HepG2 (cell line): ENCODE results near the gene ADGRL3. TPM values are rescaled to one million over a fixed set of nuclear protein-coding genes. Genes with fewer than 3 reads are reported as not detected.

Source experiments
- ATAC-seq: fragments of 200-7000 bp; cut with Tn5 transposase; 3 replicates; pipeline ENCODE4 v1.9.1; 2020; ENCODE audit warnings: mild to moderate bottlenecking, moderate library complexity
- BruUV-seq: library from RNA; stranded (reverse); fragments of 400-500 nt; replicated peaks from 2 replicates; lab custom pipeline; 2021; lab: Mats Ljungman, UMichigan
- CTCF ChIA-PET: fragments of 300-600 bp; formaldehyde crosslinking; extraction: SDS; loops from one replicate; lab custom pipeline; 2021; ENCODE audit warnings: low total read pairs, inconsistent platforms, low intra/inter-chr PET ratio; lab: Yijun Ruan, JAX
- POLR2A ChIA-PET: fragments of 350-600 bp; sonication (Branson Sonifier 250); formaldehyde crosslinking; loops from one replicate; lab custom pipeline; 2020; ENCODE audit warnings: antibody characterized with exemption, inconsistent platforms; lab: Yijun Ruan, JAX
- DNase-seq: peaks from one replicate; pipeline ENCODE4 v3.0.0-alpha.2; 2015; ENCODE audit warnings: low spot score
- FAIRE-seq: peaks from 3 replicates; lab custom pipeline; 2011; peaks lifted over from hg19 to GRCh38; lab: Jason Lieb, UNC
- H2AFZ ChIP-seq: one replicate; pipeline ENCODE4 v1.6.1; 2011; ENCODE audit warnings: low read length, inconsistent platforms
- H3K27ac ChIP-seq: fragments of 300-600 bp; 3 replicates; pipeline ENCODE4 v1.8.0; 2011; ENCODE audit warnings: mixed run types, mild to moderate bottlenecking, mixed read lengths, low read length, inconsistent platforms; ENCODE audit not compliant: insufficient read depth; ENCODE audit errors: extremely low read length
- H3K27me3 ChIP-seq, 2 experiments: fragments of 200-600 bp in 1 of 2; 2 replicates in 1 of 2; 3 replicates in 1 of 2; pipeline versions ENCODE4 v1.6.0 to v1.8.0; 2011; ENCODE audit warnings: low read length in 2 of 2, mild to moderate bottlenecking in 2 of 2, moderate library complexity in 2 of 2, inconsistent platforms in 1 of 2; ENCODE audit not compliant: insufficient read depth in 2 of 2, control insufficient read depth in 1 of 2
- H3K36me3 ChIP-seq, 2 experiments: fragments of 200-600 bp in 1 of 2; replicated peaks in 1 of 2; 2 replicates in 1 of 2; 3 replicates in 1 of 2; pipeline versions ENCODE4 v1.5.1 to v1.8.0; 2011; ENCODE audit warnings: low read length in 2 of 2, inconsistent platforms in 1 of 2; ENCODE audit not compliant: insufficient read depth in 2 of 2, control insufficient read depth in 1 of 2
- H3K4me1 ChIP-seq: 2 replicates; pipeline ENCODE4 v1.5.1; 2012; ENCODE audit warnings: low read length, inconsistent platforms; ENCODE audit not compliant: insufficient read depth
- H3K4me2 ChIP-seq: 2 replicates; pipeline ENCODE4 v1.6.0; 2011; ENCODE audit warnings: low read depth, low read length, inconsistent platforms
- H3K4me3 ChIP-seq, 3 experiments: fragments of 200-600 bp in 1 of 3; sonication (generic), shearing (Covaris generic) in 1 of 3; replicated peaks in 1 of 3; 2 replicates each; pipeline ENCODE4 v1.5.1; 2011 to 2016; ENCODE audit warnings: low read length in 3 of 3, inconsistent platforms in 2 of 3, low read depth in 2 of 3, mild to moderate bottlenecking in 2 of 3, control low read depth in 1 of 3, mixed read lengths in 1 of 3; ENCODE audit not compliant: insufficient read depth in 1 of 3
- H3K79me2 ChIP-seq: one replicate; pipeline ENCODE4 v1.6.1; 2011; ENCODE audit warnings: low read length, inconsistent platforms; ENCODE audit not compliant: insufficient read depth
- H3K9ac ChIP-seq: 2 replicates; pipeline ENCODE4 v1.6.0; 2011; ENCODE audit warnings: mild to moderate bottlenecking, low read depth, low read length, inconsistent platforms; ENCODE audit not compliant: insufficient read depth
- H3K9me3 ChIP-seq: 2 replicates; pipeline ENCODE4 v1.5.1; 2012; ENCODE audit warnings: mild to moderate bottlenecking, low read length
- H4K20me1 ChIP-seq: 2 replicates; pipeline ENCODE4 v1.6.0; 2011; ENCODE audit warnings: inconsistent platforms, mild to moderate bottlenecking, low read length, moderate library complexity; ENCODE audit not compliant: insufficient read depth
- FOXM1 ChIP-seq: sonication (generic); formaldehyde crosslinking; IDR thresholded peaks from 2 replicates; pipeline ENCODE4 v1.5.0; 2020; ENCODE audit warnings: missing genetic modification reagents
- ZNF296 ChIP-seq: sonication (generic); formaldehyde crosslinking; conservative IDR thresholded peaks from 2 replicates; pipeline ENCODE4 v1.5.0; 2020; ENCODE audit warnings: mild to moderate bottlenecking, missing genetic modification reagents
- ZNF383 ChIP-seq: sonication (generic); formaldehyde crosslinking; IDR thresholded peaks from 2 replicates; pipeline ENCODE4 v1.4.0; 2020; ENCODE audit warnings: missing genetic modification reagents, mild to moderate bottlenecking, borderline replicate concordance
- in situ Hi-C: cut with HindIII; loops from 2 replicates; pipeline ENCODE4 v1.10.0; 2017; ENCODE audit warnings: low pct_unique_long_range_greater_than_20kb; ENCODE audit not compliant: extremely low pct_ligation_motif_present
- intact Hi-C: fragments of 100-400 bp; cut with micrococcal nuclease; formaldehyde crosslinking; loops from one replicate; pipeline ENCODE4 v1.10.0; 2022; ENCODE audit not compliant: unreplicated experiment
- polyA plus RNA-seq, 8 experiments: library from polyadenylated mRNA; depleted of rRNA in 3 of 8; stranded (reverse) in 7 of 8; unstranded in 1 of 8; fragments of >200 nt; fragmentation: Illumina TruSeq in 4 of 8; extraction: Trizol in 4 of 8; gene quantifications; 2 replicates each; pipeline versions ENCODE4 v1.2.1 to v1.2.3, GENCODE V29; 2011 to 2016; ENCODE audit warnings: low read depth in 4 of 8, missing spikeins in 1 of 8, mixed read lengths in 1 of 8; ENCODE audit not compliant: insufficient read depth in 1 of 8
- total RNA-seq, 5 experiments: library from RNA; depleted of rRNA; stranded (reverse); fragments of >200 nt; fragmentation: Illumina TruSeq; extraction: Trizol; gene quantifications; 2 replicates each; pipeline ENCODE4 v1.2.3, GENCODE V29; 2016; ENCODE audit warnings: low read depth in 1 of 5
- TF ChIP-seq, protein P1 (sequence below): sonication (generic); formaldehyde crosslinking; IDR thresholded peaks from 2 replicates; pipeline ENCODE4 v1.5.1; 2020; ENCODE audit warnings: mild to moderate bottlenecking, missing genetic modification reagents, moderate library complexity
- TF ChIP-seq, protein P2 (sequence below): sonication (generic); formaldehyde crosslinking; IDR thresholded peaks from 2 replicates; pipeline ENCODE4 v1.4.0; 2020; ENCODE audit warnings: missing genetic modification reagents, borderline replicate concordance

Gene ADGRL3
- total and polyA plus RNA-seq, 2 of the 13 experiments (the other 11 are each of a cell fraction or from before 2014, with no cell fraction given): 0.04 to 0.05 TPM

DNA sequence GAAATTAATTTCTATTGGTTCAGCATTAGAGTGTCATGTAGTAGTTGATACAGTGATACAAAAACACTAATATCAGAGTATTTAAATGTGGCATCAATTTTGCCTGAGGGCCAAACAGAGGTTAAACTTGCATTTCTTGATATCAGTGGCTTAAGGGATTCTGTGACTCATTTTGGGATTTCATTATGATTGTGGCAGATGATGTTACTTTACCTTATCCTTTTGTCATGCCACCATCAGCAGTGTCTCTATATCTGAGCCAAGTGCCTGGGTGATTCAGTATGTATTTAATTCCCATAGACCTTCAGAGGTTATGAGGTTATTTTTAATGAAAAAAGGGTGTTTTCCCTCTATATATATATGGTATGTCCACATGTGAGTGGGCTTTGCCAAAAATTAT lies 582.9 kb downstream of the ADGRL3 start:
- intact Hi-C loops: no loop called here

More for the DNA sequence above, 582.9 kb downstream of the ADGRL3 start:
- no peak for DNase-seq
- POLR2A ChIA-PET: no interaction called here
- CTCF ChIA-PET: no interaction called here
- Histone ChIP-seq H3K79me2 (no peaks in the 10 kb centered on the region), H3K9me3 (no peaks in the 10 kb centered on the region), H3K4me2 (no peak overlapping the region), H3K27ac (no peak overlapping the region), H3K4me1 (no peaks in the 10 kb centered on the region), H3K9ac (no peak overlapping the region), H3K36me3 (no peaks in the 10 kb centered on the region), H2AFZ (no peak overlapping the region), H4K20me1 (no peaks in the 10 kb centered on the region), H3K27me3 (no peaks in the 10 kb centered on the region), H3K4me3 (no peak overlapping the region)
- TF ChIP-seq ZNF383 (CRISPR knock-in tag) (no peak), ZNF296 (no peak), FOXM1 (CRISPR knock-in tag) (no peak)
- TF ChIP-seq, protein P1, sequence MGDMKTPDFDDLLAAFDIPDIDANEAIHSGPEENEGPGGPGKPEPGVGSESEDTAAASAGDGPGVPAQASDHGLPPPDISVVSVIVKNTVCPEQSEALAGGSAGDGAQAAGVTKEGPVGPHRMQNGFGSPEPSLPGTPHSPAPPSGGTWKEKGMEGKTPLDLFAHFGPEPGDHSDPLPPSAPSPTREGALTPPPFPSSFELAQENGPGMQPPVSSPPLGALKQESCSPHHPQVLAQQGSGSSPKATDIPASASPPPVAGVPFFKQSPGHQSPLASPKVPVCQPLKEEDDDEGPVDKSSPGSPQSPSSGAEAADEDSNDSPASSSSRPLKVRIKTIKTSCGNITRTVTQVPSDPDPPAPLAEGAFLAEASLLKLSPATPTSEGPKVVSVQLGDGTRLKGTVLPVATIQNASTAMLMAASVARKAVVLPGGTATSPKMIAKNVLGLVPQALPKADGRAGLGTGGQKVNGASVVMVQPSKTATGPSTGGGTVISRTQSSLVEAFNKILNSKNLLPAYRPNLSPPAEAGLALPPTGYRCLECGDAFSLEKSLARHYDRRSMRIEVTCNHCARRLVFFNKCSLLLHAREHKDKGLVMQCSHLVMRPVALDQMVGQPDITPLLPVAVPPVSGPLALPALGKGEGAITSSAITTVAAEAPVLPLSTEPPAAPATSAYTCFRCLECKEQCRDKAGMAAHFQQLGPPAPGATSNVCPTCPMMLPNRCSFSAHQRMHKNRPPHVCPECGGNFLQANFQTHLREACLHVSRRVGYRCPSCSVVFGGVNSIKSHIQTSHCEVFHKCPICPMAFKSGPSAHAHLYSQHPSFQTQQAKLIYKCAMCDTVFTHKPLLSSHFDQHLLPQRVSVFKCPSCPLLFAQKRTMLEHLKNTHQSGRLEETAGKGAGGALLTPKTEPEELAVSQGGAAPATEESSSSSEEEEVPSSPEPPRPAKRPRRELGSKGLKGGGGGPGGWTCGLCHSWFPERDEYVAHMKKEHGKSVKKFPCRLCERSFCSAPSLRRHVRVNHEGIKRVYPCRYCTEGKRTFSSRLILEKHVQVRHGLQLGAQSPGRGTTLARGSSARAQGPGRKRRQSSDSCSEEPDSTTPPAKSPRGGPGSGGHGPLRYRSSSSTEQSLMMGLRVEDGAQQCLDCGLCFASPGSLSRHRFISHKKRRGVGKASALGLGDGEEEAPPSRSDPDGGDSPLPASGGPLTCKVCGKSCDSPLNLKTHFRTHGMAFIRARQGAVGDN (CRISPR knock-in tag): no peak
- TF ChIP-seq, protein P2, sequence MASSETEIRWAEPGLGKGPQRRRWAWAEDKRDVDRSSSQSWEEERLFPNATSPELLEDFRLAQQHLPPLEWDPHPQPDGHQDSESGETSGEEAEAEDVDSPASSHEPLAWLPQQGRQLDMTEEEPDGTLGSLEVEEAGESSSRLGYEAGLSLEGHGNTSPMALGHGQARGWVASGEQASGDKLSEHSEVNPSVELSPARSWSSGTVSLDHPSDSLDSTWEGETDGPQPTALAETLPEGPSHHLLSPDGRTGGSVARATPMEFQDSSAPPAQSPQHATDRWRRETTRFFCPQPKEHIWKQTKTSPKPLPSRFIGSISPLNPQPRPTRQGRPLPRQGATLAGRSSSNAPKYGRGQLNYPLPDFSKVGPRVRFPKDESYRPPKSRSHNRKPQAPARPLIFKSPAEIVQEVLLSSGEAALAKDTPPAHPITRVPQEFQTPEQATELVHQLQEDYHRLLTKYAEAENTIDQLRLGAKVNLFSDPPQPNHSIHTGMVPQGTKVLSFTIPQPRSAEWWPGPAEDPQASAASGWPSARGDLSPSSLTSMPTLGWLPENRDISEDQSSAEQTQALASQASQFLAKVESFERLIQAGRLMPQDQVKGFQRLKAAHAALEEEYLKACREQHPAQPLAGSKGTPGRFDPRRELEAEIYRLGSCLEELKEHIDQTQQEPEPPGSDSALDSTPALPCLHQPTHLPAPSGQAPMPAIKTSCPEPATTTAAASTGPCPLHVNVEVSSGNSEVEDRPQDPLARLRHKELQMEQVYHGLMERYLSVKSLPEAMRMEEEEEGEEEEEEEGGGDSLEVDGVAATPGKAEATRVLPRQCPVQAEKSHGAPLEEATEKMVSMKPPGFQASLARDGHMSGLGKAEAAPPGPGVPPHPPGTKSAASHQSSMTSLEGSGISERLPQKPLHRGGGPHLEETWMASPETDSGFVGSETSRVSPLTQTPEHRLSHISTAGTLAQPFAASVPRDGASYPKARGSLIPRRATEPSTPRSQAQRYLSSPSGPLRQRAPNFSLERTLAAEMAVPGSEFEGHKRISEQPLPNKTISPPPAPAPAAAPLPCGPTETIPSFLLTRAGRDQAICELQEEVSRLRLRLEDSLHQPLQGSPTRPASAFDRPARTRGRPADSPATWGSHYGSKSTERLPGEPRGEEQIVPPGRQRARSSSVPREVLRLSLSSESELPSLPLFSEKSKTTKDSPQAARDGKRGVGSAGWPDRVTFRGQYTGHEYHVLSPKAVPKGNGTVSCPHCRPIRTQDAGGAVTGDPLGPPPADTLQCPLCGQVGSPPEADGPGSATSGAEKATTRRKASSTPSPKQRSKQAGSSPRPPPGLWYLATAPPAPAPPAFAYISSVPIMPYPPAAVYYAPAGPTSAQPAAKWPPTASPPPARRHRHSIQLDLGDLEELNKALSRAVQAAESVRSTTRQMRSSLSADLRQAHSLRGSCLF (CRISPR knock-in tag): no peak
- no TSS peak for BruUV-seq
- in situ Hi-C loops: no loop called here
- no peak for FAIRE-seq
- ATAC-seq: no peak
